ENCODE results near the gene LEF1.

The LEF1 gene

DNA sequence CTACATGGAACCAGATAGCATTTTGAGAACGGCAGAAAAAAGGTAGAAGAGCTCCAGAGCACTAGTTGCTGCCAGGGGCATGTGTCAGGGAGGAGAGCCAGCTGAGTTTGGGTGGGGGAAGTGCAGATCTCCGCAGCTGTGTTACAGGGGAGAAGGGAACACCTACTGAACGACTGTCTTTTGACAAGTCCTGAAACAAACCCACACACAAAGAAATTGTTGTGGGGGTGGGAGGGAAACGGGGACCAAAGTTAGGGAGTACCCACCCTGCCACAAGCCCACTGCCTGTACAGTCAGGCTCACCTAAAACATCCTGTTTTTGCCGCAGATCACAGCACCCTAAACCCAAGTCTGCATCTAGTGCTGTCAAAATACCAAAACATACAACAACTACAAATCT, 55.5 kb downstream of the LEF1 start:
- no peak for DNase-seq (ENCODE audit: low read depth, low spot score)

DNA sequence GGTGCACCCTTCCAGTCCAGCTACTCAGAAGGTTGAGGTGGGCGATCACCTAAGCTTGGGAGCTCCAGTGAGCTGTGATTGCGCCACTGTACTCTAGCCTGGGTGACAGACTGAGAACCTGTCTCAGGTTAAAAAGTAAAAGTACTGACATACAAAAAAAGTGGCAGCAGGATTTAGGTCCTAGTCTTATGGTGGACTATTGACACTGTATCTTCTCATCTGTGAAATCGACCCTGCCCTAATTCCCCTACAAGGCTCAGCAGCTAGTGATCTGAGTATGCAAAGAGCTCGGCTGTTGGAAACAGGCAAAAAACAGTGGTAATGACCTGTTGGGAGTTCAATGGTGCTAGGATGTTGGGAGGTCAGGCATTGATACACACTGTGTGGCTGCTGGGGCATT, 57.0 kb downstream of the LEF1 start:
- no peak for DNase-seq (ENCODE audit: low read depth, low spot score)

DNA sequence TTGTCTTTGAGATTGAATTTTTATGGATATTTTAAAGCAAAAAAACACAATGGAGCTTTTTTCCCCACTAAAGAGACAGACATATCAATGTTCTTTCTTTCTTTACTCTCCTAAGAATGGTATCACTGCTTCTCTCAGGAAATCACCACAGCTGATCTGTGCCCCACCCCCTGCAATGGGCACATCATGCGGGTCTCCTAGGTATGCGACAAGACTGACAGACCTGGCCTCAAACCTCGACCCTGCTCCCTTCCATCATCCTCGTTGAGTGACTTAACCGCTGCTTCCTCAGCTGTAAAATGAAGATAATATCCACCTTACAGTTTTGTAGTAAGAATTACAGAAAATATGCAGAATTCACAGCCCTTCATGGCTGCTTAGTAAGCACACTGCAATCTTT, 58.3 kb downstream of the LEF1 start:
- no peak for DNase-seq (ENCODE audit: low read depth, low spot score)

DNA sequence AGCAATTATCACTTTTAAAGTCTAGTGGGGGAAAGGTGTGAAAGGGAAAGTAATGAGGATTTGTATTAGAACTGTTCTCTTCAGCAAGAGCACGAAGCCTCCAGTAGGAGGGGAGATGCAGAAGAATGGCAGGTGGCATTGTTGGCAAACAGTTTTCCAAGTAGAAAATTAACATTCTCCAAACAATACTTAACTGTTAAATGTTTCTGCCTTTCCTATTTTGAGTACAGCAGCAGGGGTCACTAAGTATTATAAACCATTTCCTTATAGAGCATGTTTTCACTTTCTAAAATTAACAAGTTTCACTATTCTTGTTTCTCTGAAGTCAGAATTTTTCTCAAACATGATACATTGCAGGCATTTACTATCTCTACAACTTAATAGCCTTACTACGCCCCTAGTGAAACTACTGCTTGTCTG, 58.7 kb downstream of the LEF1 start:
- no peak for DNase-seq (ENCODE audit: low read depth, low spot score)

DNA sequence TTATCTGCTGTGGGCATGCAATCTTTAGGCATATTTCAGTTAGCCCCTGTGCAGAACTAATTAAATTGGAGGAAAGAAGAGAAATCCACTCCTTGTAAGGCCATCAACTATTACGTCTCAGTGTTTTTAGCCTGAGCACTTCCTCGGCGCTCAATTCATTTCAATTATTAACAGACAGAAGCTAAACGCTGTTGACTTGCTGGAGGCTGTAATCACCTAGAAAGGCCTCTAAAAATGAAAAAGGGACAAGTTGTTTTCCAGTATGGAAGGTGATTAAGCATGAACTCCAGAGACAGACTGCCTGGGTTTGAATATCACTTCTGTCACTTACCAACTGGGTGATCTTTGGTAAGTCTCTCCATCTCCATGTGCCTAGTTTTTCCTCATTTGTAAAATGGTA, 59.6 kb downstream of the LEF1 start:
- DNase-seq (ENCODE audit: low read depth, low spot score), result no peak

DNA sequence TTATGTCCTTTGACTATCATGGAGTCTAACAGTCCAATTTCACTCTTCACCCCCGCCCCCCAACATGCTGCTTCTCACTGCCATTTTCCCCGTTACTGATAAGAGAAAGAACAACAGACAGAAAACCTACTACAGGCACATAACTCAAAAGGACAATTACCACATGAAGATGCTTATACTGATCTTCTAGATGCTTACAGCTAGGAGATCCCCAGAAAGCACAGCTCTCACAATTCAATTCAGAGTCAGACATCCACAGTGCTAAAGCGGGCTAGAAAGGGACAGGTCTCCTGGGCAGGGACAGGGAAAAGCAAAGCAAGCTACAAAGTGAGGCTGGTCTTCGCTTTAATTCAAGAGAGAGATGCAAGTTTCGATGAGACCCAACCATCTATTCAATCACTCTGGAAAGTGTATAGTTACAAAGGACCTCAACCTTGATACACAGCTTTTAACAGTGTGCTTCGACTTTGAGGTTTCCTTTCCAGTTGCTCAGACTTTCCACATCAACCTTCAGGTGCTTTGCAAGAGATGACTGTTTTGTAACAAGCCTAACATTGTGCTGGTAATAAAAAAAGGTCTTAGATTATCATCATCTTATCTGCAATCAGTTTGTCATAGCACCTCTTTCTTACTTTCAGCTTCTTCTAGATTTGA, 60.9 kb downstream of the LEF1 start:
- DNase-seq (ENCODE audit: low read depth, low spot score), result no peak

DNA sequence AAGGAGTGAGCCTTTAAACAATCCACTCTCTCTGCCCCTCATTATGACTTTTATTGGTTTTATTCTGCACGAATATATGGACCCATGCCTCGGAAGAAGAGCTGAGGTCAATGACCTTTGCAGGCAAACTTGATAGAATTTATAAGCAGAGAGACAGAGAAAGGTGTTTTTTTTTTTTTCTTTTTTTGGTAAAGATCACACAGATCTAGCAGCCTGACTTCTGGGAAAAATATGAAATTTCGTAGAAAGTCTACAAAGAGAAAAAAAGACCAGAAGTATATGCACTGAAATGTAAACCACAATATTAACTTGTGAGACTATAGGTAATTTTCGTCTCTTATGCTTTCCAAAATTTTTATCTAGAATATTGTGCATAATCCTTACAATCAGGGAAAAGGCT, 61.6 kb downstream of the LEF1 start:
- no peak for DNase-seq (ENCODE audit: low read depth, low spot score)

DNA sequence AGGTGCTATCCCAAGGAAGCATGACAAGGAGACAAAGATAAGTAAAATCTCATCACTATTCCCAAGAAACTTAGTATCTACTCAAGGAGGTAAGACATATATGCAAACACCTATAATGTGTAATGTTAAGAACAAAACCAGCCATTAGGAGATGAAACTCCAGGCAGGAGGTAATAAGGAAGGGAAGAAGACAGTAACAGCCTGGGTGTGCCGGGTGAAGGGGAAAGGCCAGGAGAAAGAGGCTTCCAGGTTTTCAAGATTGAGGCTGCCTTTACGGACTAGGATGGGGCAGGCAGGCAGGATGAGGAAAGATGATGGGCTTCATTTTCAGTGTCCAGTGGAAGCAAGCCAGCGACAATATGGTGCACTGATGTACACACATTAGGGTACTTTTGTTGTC, 62.5 kb downstream of the LEF1 start:
- DNase-seq (ENCODE audit: low read depth, low spot score), result no peak

DNA sequence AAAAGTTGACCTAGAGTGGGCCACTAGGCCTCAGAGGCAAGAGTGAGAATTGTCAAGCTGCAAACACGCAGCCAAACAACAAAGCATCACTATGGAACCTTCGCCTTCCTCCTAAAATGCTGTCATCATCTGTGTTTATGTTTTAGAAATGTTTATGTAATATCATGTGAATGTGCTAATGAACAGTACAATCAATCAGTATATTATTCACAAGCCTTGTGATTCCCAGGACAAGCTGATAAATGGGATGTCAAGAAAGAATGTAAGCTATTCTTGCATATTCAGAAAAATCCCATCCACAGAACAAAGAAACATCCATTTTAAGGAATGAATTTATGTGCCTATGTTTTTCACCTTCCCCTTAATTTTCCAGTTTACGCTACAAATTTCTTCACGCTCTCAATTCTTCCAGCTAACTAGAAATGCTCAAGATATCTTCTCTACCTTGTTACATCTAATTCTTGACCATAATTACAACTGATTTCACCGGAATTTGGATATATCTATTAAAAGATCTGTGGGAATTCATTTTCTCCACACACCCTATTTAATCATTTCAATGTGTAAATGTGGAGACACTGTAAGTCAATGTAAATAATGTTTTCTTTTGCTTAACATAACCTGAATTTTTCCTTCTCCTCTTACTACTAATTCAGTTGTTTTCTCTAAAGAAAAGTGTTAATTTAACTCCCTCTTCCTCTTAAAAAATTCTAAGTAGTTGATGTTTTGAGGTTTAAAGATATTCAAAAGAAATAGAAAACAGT, 65.5 kb downstream of the LEF1 start:
- DNase-seq (ENCODE audit: low read depth, low spot score), result no peak

DNA sequence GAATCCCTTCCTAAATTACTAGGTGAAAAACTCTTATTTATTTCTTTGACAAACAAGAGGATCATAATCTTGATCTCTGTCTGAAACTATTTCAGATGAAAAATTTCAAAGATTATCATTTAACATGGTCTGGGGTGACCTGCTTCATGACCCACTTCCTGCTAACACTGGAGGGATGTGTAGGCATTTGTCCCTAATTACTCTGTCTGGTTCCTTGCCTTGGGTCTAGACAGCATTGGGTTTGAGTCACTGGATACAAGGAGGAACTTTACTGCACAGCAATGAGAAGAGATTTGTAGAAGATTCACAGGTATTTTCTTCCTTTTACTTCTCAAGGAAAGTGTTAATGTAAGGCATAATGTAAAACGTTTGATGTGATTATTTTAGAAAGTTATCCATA, 67.9 kb downstream of the LEF1 start:
- DNase-seq (ENCODE audit: low read depth, low spot score), result no peak

DNA sequence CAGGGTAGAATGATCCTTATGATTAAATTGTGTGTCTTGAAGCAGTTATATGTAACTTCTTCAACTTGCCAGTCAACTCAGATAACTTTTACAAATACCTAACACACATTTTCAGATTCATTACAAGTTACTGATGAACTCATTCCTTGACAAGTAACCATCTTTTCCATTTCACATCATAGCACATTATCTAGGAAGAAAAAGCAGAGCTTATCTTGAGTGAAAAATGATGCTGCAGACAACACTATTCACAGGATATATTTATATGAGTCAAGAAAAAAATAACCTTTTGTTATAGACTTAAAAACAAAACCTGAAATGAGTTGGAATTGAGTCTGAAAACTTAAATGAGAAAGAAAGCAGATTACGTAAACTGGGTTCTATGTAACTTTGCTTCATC, 68.9 kb downstream of the LEF1 start:
- no peak for DNase-seq (ENCODE audit: low read depth, low spot score)

DNA sequence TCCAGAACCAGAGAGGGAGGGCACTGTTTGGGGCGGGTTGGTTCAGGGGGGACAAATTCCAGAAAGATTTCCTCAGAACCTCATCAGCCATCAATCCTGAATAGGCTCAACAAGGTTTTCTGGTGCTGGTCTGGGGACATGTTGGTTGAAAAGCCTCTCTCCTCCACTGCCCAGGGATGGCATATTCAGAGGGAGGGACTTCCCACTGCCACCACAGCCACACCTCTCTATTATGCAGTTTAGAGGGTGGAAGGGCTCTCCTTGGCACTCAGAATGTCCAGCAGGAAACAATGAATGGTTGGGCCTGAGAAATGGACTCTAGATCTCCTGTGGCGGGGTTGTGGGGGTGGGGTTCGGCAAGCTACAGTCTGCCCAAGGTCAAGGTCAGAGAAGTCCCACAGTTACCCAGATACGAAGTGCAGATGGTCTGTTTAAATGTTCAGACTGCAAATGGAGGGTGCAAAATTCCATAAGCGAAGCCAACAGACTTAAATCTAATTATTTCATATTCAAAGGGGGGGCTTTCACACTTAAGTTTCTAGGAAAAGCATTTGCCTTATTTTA, 70.7 kb downstream of the LEF1 start:
- no peak for DNase-seq (ENCODE audit: low read depth, low spot score)

DNA sequence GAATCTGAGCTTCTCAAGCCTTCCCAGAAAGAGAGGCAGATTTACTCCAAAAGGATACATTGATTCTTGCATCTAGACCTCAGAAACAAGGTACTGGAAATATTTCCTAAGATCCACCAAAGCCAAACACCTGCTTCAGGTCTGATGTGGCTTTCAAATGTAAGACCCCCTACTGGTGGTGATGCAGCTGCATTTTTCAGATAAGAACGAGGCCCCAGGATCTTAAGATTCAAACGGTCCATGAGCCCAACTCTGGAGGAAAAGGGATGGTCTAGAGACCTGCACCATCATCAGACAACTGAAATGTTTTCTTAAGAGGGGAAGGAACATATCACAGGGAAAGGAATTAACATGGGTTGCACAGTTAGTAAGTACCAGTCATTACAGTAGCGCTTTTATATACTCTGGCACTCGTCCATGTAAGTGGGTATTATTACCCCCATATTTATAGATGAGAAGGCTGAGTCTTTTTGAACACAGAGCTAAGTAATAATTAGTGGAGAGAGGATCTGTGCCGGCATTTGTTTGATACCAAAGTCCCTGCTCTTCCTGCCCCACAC, 73.7 kb downstream of the LEF1 start:
- no peak for DNase-seq (ENCODE audit: low read depth, low spot score)

DNA sequence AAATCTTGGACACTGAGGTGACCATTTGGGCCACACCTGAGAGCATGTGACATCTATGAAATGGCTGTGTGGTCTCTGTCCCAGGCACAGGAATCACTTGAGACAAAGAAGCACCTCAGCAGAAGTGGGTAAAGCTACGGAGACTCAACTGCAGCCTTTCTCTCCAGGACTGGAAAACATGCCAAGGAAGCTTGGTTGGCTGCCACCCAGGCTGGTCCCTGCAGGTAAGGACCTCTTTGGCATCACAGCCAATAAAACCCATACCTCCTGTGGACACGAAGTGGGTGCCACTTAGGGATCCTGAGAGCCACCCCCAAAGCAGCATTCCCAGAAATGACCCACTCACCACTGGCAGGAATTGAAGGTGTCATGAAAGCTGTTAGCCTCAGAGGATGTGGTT, 74.6 kb downstream of the LEF1 start:
- no peak for DNase-seq (ENCODE audit: low read depth, low spot score)

DNA sequence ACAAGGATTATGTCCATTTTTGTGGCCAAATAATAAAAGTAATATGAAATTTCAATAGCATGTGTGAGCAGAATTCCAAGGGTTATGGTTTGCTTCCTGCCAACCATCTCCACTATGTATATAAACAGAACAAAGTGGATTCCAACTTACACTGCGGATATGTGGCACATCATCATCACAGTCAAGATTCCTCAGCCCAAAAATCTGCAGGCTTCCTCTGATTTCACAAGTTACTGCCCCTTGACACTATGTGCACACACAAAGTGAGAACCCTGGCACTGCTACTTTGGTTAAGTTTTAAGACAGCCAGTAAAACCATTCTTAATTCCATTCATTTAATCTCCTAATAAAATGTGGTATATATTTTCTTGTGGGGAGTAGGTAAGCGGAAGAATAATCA, 76.4 kb downstream of the LEF1 start:
- no peak for DNase-seq (ENCODE audit: low read depth, low spot score)

DNA sequence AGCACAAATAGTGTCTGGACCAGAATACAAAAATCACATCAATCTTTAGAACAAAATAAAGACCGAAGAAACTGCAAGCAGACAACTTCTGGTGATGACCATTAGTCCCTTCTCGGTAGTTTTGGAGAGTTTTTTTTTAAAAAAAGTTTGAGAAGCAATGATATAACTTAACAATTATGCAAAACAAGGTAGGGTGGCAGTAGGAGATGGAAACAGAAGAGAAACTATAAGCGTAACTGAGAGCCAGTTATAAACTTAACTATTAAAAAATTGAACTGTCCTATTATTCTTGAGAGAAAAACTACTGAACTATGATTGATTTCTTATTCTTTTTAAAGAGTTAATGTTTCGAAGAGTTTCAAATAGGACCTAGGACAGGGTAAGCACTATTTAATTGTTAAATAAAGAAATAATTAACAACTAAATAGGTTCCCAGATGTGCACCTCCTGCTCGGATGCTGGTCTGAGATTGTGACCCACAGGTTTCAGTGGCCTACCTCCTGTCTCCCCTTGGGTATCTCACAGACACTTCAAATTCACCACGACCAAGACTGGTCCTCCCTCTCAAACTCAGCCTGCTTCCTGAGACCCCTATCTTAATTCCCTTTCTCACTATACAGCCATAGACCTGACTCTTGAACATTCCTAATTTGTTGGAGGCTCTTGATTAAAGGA, 81.3 kb downstream of the LEF1 start:
- no peak for DNase-seq (ENCODE audit: low read depth, low spot score)

DNA sequence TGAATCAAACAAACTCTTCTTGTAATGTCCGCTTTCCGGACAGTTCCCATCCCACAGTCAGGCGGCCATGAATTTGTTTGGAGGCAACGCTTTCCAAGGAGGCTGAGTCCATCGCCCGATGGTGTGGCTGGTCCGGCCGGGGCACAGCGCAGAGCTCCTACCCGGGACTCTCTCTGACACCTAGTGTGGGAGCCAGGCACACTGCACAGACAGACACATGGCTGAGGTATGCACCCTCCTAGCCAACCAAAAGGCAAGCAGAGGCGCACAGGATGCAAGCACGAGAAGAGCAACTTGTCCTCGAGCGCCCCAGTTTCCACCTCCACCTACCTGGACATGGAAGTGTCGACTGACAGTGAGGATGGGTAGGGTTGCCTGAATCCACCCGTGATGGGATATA, 87.5 kb downstream of the LEF1 start:
- DNase-seq (ENCODE audit: low read depth, low spot score), result no peak

DNA sequence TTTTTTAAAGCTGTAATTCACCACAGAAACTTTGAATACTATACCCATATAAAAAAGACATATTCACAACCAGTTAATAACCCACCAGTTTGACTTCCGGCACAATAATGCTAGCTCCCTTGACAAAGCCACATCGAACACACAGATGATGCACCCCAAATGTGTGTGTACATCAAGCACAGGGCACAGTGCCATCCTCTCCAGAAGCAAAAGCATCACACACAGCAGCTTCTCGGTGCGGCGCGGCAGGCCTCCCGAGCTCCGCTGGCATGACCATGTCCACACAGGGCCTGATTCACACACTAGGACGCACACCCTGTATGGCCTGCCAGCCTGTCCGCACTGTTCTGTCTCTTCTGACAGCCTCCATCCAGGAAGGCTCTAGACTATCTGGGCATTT, 88.0 kb downstream of the LEF1 start:
- DNase-seq (ENCODE audit: low read depth, low spot score), result no peak

DNA sequence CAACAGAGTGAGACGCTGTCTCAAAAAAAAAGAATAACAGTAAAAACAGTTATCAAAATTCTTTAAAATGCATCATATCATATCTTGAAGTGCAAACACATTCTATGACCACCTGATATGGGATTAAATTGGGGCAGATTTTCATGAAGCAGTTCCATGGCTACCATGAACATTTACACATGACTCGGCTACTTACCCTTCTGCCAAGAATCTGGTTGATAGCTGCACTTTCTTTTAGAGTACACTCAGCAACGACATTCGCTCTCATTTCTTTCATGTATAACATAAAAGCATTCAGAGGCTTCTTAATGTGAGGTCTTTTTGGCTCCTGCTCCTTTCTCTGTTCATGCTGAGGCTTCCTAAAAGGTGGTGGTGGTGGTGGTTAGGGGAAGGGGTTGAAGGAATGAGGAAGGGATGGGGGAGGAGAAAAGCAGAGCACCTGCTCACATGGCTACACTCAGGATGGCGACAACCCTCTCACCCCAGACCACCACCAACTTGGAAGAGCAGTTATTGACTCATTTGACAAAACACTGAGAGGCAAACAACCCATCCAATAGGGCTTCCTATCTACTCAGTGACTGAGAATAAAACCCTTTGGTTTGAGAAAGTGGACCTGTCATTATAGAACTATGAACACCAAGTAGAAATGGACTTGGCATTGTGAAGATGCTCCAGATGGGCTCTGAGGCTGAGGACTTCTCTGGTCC, 90.6 kb downstream of the LEF1 start:
- no peak for DNase-seq (ENCODE audit: low read depth, low spot score)

DNA sequence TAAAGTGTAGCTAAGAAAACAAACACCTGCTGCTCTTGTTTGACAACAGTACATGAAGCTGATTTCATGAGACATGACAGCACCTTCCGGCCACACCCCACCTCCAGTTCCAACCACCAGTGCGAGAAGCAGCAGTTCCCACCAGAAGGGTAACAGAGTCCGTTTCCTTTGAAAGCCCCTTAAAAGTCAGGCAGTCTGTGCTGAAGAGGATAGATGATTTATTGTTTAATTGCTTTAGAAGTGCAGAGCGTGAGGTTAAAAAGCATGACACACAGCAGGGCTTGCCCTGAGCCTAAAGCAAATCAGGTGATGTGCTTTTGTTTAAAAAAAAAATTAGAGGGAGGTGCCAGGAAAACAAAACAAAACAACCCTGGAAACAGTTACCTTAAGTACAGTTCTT, 96.4 kb downstream of the LEF1 start:
- DNase-seq (ENCODE audit: low read depth, low spot score), result peak; percentile 21

DNA sequence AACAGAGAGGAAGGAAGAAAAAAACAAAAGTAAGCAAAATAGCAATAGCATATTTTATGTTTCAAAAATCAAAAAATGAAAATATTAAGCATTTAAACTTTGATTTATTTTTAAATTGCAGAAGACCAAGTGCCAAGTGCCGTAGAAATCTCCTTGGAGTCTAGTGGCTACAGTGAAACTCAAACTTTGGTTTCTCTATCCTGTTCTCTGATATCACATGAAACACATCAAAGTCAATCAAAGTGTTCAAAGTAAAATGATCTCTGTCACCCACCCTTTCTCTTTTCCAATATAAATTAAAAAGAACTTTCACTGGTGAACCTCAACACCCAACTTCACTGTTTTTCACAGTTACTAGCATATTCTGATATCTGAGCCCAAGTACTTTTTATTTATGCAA, 98.0 kb downstream of the LEF1 start:
- no peak for DNase-seq (ENCODE audit: low read depth, low spot score)

DNA sequence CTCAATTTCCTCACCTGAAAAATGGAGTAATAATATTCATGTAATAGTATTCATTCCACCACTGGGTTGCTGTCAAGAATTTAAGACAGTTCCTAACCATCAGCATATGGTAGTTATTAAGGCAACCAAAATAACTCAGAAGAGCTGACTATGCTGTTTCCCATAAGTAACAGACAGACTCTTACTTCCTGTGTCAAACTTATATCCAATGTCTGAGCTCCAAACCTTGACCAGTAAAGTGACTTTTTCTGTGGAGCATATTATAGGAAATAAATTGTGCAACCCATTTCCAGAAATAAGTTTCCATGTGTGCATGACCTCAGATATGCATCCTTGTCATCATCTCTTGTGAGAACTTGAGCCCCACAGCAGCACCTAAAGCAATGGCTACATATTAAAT, 100.3 kb downstream of the LEF1 start:
- no peak for DNase-seq (ENCODE audit: low read depth, low spot score)

Measured in activated naive CD8-positive, alpha-beta T cell treated with anti-CD3 and anti-CD28 coated beads, Interleukin-2, amount 50 U/mL, for 16 hours (primary cell).